Endothelial cell of umbilical vein (primary cell): ENCODE measurements around the gene FIZ1. TPM values are rescaled to one million over a fixed set of nuclear protein-coding genes. Genes with fewer than 3 reads are reported as not detected.

ENCODE experiments used
- BruUV-seq: library from RNA; stranded (reverse); fragments of 400-500 nt; replicated peaks from 2 replicates; lab custom pipeline; 2021; lab: Mats Ljungman, UMichigan
- CTCF ChIA-PET: fragments of 300-600, 350-600 bp; sonication (Branson Sonifier 250); formaldehyde crosslinking; loops from one replicate; lab custom pipeline; 2021; ENCODE audit warnings: antibody characterized with exemption, inconsistent platforms; lab: Charles Lee
- POLR2A ChIA-PET: fragments of 300-600, 350-600 bp; sonication (Branson Sonifier 250); formaldehyde crosslinking; loops from one replicate; lab custom pipeline; 2021; ENCODE audit warnings: antibody characterized with exemption, inconsistent platforms; lab: Charles Lee
- DNase-seq: peaks from one replicate; pipeline ENCODE4 v3.0.0-alpha.2; 2011; ENCODE audit warnings: low read depth, low spot score
- FAIRE-seq: peaks from 2 replicates; lab custom pipeline; 2011; peaks lifted over from hg19 to GRCh38; lab: Jason Lieb, UNC
- H2AFZ ChIP-seq: 2 replicates; pipeline ENCODE4 v1.6.0; 2012; ENCODE audit warnings: low read depth, low read length, control low read depth, inconsistent platforms
- H3K27ac ChIP-seq: 2 replicates; pipeline ENCODE4 v1.5.1; 2011; ENCODE audit warnings: low read depth, mild to moderate bottlenecking, control low read depth, low read length, moderate library complexity; ENCODE audit not compliant: insufficient read depth
- H3K27me3 ChIP-seq, 2 experiments: 2 replicates each; pipeline versions ENCODE4 v1.6.0 to v1.6.1; 2011; ENCODE audit warnings: low read length in 2 of 2, mixed read lengths in 1 of 2; ENCODE audit not compliant: control insufficient read depth in 2 of 2, insufficient read depth in 2 of 2
- H3K36me3 ChIP-seq, 2 experiments: 2 replicates in 1 of 2; 3 replicates in 1 of 2; pipeline ENCODE4 v1.5.1; 2011; ENCODE audit warnings: low read length in 2 of 2, mild to moderate bottlenecking in 1 of 2, moderate library complexity in 1 of 2; ENCODE audit not compliant: control insufficient read depth in 2 of 2, insufficient read depth in 2 of 2; ENCODE audit errors: extremely low read depth in 1 of 2
- H3K4me1 ChIP-seq: 3 replicates; pipeline ENCODE4 v1.5.1; 2011; ENCODE audit warnings: mild to moderate bottlenecking, low read length; ENCODE audit not compliant: control insufficient read depth, insufficient read depth; ENCODE audit errors: extremely low read depth
- H3K4me2 ChIP-seq: 2 replicates; pipeline ENCODE4 v1.6.1; 2011; ENCODE audit warnings: low read length, control low read depth, mixed read lengths; ENCODE audit not compliant: insufficient read depth
- H3K4me3 ChIP-seq, 3 experiments: fragments of 200-600 bp in 1 of 3; sonication (generic), shearing (Covaris generic) in 1 of 3; replicated peaks in 1 of 3; 2 replicates each; pipeline ENCODE4 v1.5.1; 2011 to 2016; ENCODE audit warnings: control low read depth in 3 of 3, low read length in 3 of 3, mild to moderate bottlenecking in 2 of 3, inconsistent platforms in 1 of 3, low read depth in 1 of 3, moderate library complexity in 1 of 3; ENCODE audit not compliant: insufficient read depth in 1 of 3
- H3K79me2 ChIP-seq: 2 replicates; pipeline ENCODE4 v1.6.0; 2012; ENCODE audit warnings: low read length, inconsistent platforms; ENCODE audit not compliant: control insufficient read depth, insufficient read depth
- H3K9ac ChIP-seq: replicated peaks from 2 replicates; pipeline ENCODE3; 2011; ENCODE audit warnings: low read length, control low read depth; ENCODE audit not compliant: insufficient read depth; ENCODE audit errors: extremely low read depth
- H3K9me1 ChIP-seq: replicated peaks from 3 replicates; pipeline ENCODE4 v1.6.0; 2011; ENCODE audit warnings: mild to moderate bottlenecking, low read length; ENCODE audit not compliant: control insufficient read depth, insufficient read depth; ENCODE audit errors: extremely low read depth
- H3K9me3 ChIP-seq: replicated peaks from 2 replicates; pipeline ENCODE4 v1.5.1; 2012; ENCODE audit warnings: low read length, inconsistent platforms; ENCODE audit not compliant: control insufficient read depth, insufficient read depth
- H4K20me1 ChIP-seq: replicated peaks from 2 replicates; pipeline ENCODE3; 2011; ENCODE audit warnings: mild to moderate bottlenecking, low read length; ENCODE audit not compliant: control insufficient read depth, insufficient read depth; ENCODE audit errors: extremely low read depth
- CTCF ChIP-seq, 2 donors: IDR thresholded peaks; 1 replicate in 1 of 2; 2 replicates in 1 of 2; pipeline ENCODE4 v1.5.1; 2011; ENCODE audit warnings: low read length in 2 of 2, mild to moderate bottlenecking in 2 of 2, moderate library complexity in 2 of 2, control low read depth in 1 of 2, inconsistent platforms in 1 of 2, low read depth in 1 of 2; ENCODE audit not compliant: insufficient read depth in 1 of 2; ENCODE audit errors: extremely low read depth in 1 of 2
- EZH2 ChIP-seq: IDR thresholded peaks from 2 replicates; pipeline ENCODE4 v1.6.1; 2012; ENCODE audit warnings: borderline replicate concordance, low read depth, mild to moderate bottlenecking, moderate library complexity, low read length, inconsistent platforms; ENCODE audit not compliant: severe bottlenecking
- FOS ChIP-seq: IDR thresholded peaks from 2 replicates; pipeline ENCODE4 v1.6.1; 2011; ENCODE audit warnings: mild to moderate bottlenecking, low read length, moderate library complexity, borderline replicate concordance; ENCODE audit not compliant: insufficient read depth
- GATA2 ChIP-seq: IDR thresholded peaks from 2 replicates; pipeline ENCODE4 v1.7.0; 2011; ENCODE audit warnings: low read depth, mild to moderate bottlenecking, moderate library complexity, mixed read lengths, low read length; ENCODE audit not compliant: insufficient read length, insufficient read depth
- JUN ChIP-seq: IDR thresholded peaks from 2 replicates; pipeline ENCODE4 v1.6.1; 2011; ENCODE audit warnings: borderline replicate concordance, low read depth; ENCODE audit not compliant: insufficient read length, insufficient read depth
- MAX ChIP-seq: IDR thresholded peaks from 2 replicates; pipeline ENCODE4 v1.6.1; 2011; ENCODE audit not compliant: insufficient read depth, insufficient read length
- MYC ChIP-seq: IDR thresholded peaks from one replicate; pipeline ENCODE4 v1.6.1; 2011; ENCODE audit warnings: mild to moderate bottlenecking, low read depth, low read length
- POLR2A ChIP-seq: IDR thresholded peaks from 2 replicates; pipeline ENCODE4 v1.6.1; 2012; ENCODE audit warnings: low read depth, mild to moderate bottlenecking, control low read depth, low read length
- POLR2AphosphoS5 ChIP-seq: IDR thresholded peaks from 2 replicates; pipeline ENCODE4 v1.6.1; 2012; ENCODE audit warnings: low read depth, mild to moderate bottlenecking, control low read depth, low read length, moderate library complexity; ENCODE audit not compliant: insufficient read depth
- dilution Hi-C: fragments of 300-500 bp; cut with MboI; formaldehyde crosslinking; loops from one replicate; pipeline ENCODE4 v1.15.0; 2019; ENCODE audit warnings: low sequenced_read_pairs; ENCODE audit not compliant: extremely low pct_ligation_motif_present
- intact Hi-C: fragments of 100-400 bp; cut with micrococcal nuclease; formaldehyde crosslinking; loops from one replicate; pipeline ENCODE4 v1.10.0; 2022
- polyA plus RNA-seq, 4 experiments: library from polyadenylated mRNA; depleted of rRNA in 3 of 4; stranded (reverse) in 3 of 4; unstranded in 1 of 4; fragments of >200 nt; gene quantifications; 2 replicates each; pipeline versions ENCODE4 v1.2.1 to v1.2.3, GENCODE V29; 2011 to 2012; ENCODE audit warnings: missing spikeins in 1 of 4
- total RNA-seq: library from RNA; stranded (reverse); gene quantifications from 2 replicates; pipeline ENCODE4 v1.2.3, GENCODE V29; 2021

FIZ1 gene
- total and polyA plus RNA-seq, 2 donors (not counting 3 experiments of a cell fraction or from before 2014, with no cell fraction given), result 6.6 to 15.6 TPM

GRCh38 chr19:55592391-55593090 lies 6.8 kb downstream of the FIZ1 start:
- Histone ChIP-seq H3K27ac (no peak overlapping the region), H3K4me2 (no peak overlapping the region), H3K4me1 (no peaks in the 10 kb centered on the region), H3K36me3 (peaks cover 3 to 20% of the 10 kb centered on the region in 2 experiments), H4K20me1 (no peaks in the 10 kb centered on the region), H3K4me3 (no peak overlapping the region), H2AFZ (no peak overlapping the region), H3K9ac (no peak overlapping the region), H3K9me3 (no peaks in the 10 kb centered on the region), H3K27me3 (no peaks in the 10 kb centered on the region), H3K79me2 (no peaks in the 10 kb centered on the region), H3K9me1 (no peaks in the 10 kb centered on the region)
- POLR2A ChIA-PET, result no interaction called here
- no peak for FAIRE-seq
- dilution Hi-C loops (no loop called here), intact Hi-C loops (no loop called here)
- no peak for DNase-seq
- BruUV-seq, result no TSS peak
- CTCF ChIA-PET, result no interaction called here
- no peak for TF ChIP-seq POLR2AphosphoS5
- no peak for TF ChIP-seq GATA2
- no peak for TF ChIP-seq CTCF (IDR thresholded peaks at IDR 0.05; ENCODE audit: extremely low read depth in 1 of 2, insufficient read depth in 1 of 2, low read depth in 1 of 2, low read length in 2 of 2)
- TF ChIP-seq FOS, result no peak
- TF ChIP-seq MYC, result no peak
- no peak for TF ChIP-seq POLR2A
- TF ChIP-seq MAX, result no peak
- no peak for TF ChIP-seq JUN
- no peak for TF ChIP-seq EZH2
